ENCODE results near the gene PEPD.

DNA sequence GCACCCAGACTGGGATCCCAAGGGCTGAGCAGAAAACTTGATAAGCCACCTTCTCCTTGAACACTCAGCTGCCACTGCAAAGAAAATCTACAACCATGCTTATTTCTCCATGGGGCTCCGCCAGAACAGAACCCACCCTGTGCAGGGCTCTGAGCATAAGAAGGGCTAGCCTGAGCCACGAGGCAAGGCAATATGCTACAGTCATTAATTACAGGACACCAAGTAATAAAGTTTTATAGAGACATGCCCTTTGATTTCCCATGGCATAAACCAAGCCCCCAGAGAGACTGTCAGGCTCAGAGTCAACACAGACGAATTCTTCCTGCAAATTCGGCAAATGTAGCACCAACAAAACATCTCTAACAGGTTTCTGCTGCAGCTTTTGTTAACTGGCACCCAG is 5.7 kb downstream of the PEPD start:
- TF ChIP-seq CTCF (IDR thresholded peaks at IDR 0.05) (no peak), POLR2A (IDR thresholded peaks at IDR 0.05) (no peak), POLR2AphosphoS5 (IDR thresholded peaks at IDR 0.05) (no peak)
